ENCODE results near the gene IFT122.
"Not testable (repeated sequence)": the region's sequence is repeated elsewhere in the genome, so short reads cannot be mapped to it uniquely, and the experiment has no call there.

The IFT122 gene

DNA sequence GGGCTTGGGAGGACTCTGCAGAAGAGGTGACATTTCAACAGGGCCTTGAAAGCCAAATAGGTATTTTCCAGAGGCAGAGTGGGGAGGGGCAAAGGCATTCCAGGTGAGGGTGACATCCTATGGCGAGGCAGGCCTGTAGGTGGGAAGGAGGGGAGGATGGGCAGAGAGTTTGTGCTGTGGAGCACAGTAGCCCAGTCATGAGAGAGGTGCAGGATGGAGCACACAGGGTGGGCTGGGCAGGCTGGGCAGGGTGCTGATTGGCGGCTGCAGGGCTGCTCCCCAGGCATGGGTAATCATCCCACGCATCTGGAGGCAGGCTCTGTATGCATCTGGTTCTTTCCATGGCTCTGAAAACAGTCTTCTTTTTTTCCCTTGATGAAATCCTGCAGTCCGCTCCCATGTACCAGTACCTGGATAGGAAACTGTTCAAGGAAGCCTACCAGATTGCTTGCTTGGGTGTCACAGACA, 47.9 kb downstream of the IFT122 start:
- not testable (repeated sequence) for H3K36me3 ChIP-seq (ENCODE audit: control insufficient read depth, insufficient read depth, low read length); H3K9me3 ChIP-seq (ENCODE audit: control insufficient read depth, insufficient read depth, low read length); H3K27ac ChIP-seq (ENCODE audit: low read depth, low read length); H3K9ac ChIP-seq (ENCODE audit: low read depth, low read length); H3K4me3 ChIP-seq (ENCODE audit: low read depth, low read length); H3K27me3 ChIP-seq (ENCODE audit: control insufficient read depth, insufficient read depth, low read length)
- peaks cover 13% of the 10 kb centered on the region for H3K4me1 ChIP-seq (ENCODE audit: control insufficient read depth, insufficient read depth, low read length)

DNA sequence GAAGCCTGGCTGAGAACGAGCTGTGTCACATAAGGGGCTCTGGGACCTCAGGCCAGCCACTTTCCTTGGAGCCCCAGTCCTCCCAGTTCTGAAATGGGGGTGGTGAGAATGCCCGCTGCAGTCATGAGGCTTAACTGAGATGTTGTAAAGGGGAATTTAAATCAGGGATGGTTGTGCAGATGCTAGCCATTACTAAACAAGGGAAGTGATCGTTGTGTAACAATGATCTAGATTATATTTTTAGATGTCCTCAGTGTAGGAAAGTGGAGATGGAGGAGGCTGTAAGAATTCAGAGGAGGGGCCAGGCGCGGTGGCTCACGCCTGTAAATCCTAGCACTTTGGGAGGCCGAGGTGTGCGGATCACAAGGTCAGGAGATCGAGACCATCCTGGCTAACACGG, 49.2 kb downstream of the IFT122 start:
- H3K4me3 ChIP-seq (ENCODE audit: low read depth, low read length); H3K27me3 ChIP-seq (ENCODE audit: control insufficient read depth, insufficient read depth, low read length); H3K27ac ChIP-seq (ENCODE audit: low read depth, low read length); H3K9me3 ChIP-seq (ENCODE audit: control insufficient read depth, insufficient read depth, low read length); H3K9ac ChIP-seq (ENCODE audit: low read depth, low read length); H3K36me3 ChIP-seq (ENCODE audit: control insufficient read depth, insufficient read depth, low read length): not testable (repeated sequence)
- H3K4me1 ChIP-seq (ENCODE audit: control insufficient read depth, insufficient read depth, low read length), result peaks cover 15% of the 10 kb centered on the region

DNA sequence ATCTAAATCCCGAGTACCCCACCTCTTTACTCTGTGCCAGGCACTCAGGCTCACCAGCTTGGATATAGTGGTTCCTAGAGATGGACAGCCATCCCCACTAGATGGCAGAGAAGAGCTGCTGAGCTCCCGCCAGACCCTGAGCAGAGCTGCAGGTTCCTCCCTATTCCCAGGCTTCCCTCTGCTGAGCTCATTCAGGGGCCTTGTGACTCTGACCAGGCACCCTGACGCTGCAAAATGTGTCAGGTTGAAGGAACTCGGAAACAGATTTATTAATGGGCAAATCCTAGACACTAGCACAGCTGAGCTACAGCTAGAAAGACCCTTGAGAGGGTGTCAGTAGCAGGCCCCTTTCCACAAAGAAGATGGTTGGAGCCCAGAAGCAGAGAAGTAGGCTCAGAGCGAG, 50.2 kb downstream of the IFT122 start:
- no peaks in the 10 kb centered on the region for H3K27me3 ChIP-seq (ENCODE audit: control insufficient read depth, insufficient read depth, low read length)
- H3K4me3 ChIP-seq (ENCODE audit: low read depth, low read length), result no peak overlapping the region
- no peak overlapping the region for H3K9ac ChIP-seq (ENCODE audit: low read depth, low read length)
- H3K4me1 ChIP-seq (ENCODE audit: control insufficient read depth, insufficient read depth, low read length), result peaks cover 22% of the 10 kb centered on the region
- no peaks in the 10 kb centered on the region for H3K9me3 ChIP-seq (ENCODE audit: control insufficient read depth, insufficient read depth, low read length)
- peaks cover 3% of the 10 kb centered on the region; the same call in 1 of the 2 replicates for H3K36me3 ChIP-seq (ENCODE audit: control insufficient read depth, insufficient read depth, low read length)
- H3K27ac ChIP-seq (ENCODE audit: low read depth, low read length), result peak overlapping the region; percentile 31

DNA sequence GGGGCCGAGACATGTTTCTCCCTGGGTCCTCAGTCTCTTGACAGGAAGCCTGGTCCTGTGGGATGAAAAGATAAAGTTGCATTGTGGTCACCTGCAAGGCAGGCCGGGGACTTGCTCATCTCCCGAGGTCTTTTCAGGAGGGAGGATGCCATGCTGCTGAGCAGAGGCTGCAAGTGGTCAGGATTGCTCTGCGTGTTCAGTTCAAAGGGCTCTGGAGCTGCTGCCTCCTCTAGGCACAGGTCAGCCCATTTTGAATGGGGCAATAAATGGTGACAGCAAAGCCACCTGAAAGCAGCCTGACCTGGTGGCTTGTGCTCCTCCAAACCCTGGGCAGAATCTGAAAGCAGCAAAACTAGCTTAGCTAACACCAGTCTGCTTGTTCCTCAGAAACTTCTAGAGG, 51.1 kb downstream of the IFT122 start:
- H3K4me3 ChIP-seq (ENCODE audit: low read depth, low read length); H3K27me3 ChIP-seq (ENCODE audit: control insufficient read depth, insufficient read depth, low read length); H3K36me3 ChIP-seq (ENCODE audit: control insufficient read depth, insufficient read depth, low read length); H3K9ac ChIP-seq (ENCODE audit: low read depth, low read length); H3K27ac ChIP-seq (ENCODE audit: low read depth, low read length); H3K9me3 ChIP-seq (ENCODE audit: control insufficient read depth, insufficient read depth, low read length): not testable (repeated sequence)
- H3K4me1 ChIP-seq (ENCODE audit: control insufficient read depth, insufficient read depth, low read length), result peaks cover 25% of the 10 kb centered on the region

DNA sequence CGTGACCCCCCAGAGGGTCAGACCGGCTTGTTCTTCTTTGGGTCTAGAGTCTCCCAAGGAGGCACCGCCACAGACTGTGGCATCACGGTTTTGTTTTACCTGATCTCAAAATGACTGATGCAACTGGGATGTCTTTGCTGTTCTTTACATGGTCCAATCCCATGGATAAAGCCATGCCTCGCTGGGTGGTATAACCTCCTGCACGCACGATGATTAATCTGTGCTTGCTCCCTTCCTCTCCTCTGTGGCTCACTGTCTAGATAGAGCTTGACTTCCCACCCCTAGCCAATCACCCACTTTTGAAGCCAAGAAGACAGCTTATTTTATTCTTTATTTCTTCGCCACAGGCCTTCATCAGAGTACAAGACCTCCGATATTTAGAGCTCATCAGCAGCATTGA, 51.8 kb downstream of the IFT122 start:
- Histone ChIP-seq H3K9me3 (ENCODE audit: control insufficient read depth, insufficient read depth, low read length) (no peaks in the 10 kb centered on the region), H3K4me3 (ENCODE audit: low read depth, low read length) (no peak overlapping the region), H3K27me3 (ENCODE audit: control insufficient read depth, insufficient read depth, low read length) (no peaks in the 10 kb centered on the region), H3K36me3 (ENCODE audit: control insufficient read depth, insufficient read depth, low read length) (peaks cover 9% of the 10 kb centered on the region; the same call in 1 of the 2 replicates), H3K27ac (ENCODE audit: low read depth, low read length) (no peak overlapping the region), H3K4me1 (ENCODE audit: control insufficient read depth, insufficient read depth, low read length) (peaks cover 18% of the 10 kb centered on the region; the same call in 1 of the 2 replicates), H3K9ac (ENCODE audit: low read depth, low read length) (no peak overlapping the region)

DNA sequence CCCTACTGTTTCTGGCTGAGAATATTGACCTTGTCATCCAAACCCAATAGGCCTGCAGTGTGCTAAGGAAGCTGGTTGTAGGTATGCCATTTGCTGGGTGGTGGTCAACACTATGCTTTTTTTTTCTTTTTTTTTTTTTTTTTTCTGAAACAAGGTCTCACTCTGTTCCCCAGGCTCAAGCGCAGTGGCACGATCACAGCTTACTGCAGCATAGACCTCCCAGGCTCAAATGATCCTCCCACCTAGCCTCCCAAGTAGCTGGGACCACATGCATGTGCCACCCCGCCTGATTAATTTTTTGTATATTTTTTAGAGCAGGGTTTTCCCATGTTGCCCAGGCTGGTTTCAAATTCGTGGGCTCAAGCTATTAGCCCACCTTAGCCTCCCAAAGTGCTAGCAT, 52.7 kb downstream of the IFT122 start:
- H3K36me3 ChIP-seq (ENCODE audit: control insufficient read depth, insufficient read depth, low read length), result peaks cover 10% of the 10 kb centered on the region; the same call in 1 of the 2 replicates

DNA sequence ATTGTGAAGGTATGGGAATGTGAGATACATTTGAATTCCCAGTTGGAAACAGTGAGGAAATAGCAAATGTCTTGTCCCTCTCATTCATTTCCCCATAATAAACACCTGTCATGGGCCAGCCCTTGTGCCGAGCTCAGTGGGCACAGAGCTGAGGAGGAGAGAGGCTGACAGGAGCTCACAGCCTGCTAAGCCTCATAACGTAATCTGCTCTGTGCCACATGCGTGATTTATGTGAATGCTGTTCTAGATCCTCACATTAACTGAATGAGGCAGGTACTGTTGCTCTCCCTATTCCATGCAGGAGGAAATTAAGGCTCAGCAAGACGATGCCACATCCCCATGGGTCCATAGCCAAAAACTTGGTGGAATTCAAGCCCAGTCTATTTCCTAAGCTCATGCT, 53.2 kb downstream of the IFT122 start:
- no peak overlapping the region for H3K27ac ChIP-seq (ENCODE audit: low read depth, low read length)
- H3K36me3 ChIP-seq (ENCODE audit: control insufficient read depth, insufficient read depth, low read length), result peaks cover 10% of the 10 kb centered on the region; the same call in 1 of the 2 replicates
- H3K4me1 ChIP-seq (ENCODE audit: control insufficient read depth, insufficient read depth, low read length), result peaks cover 15% of the 10 kb centered on the region; the same call in 1 of the 2 replicates
- H3K9ac ChIP-seq (ENCODE audit: low read depth, low read length), result no peak overlapping the region
- no peak overlapping the region for H3K4me3 ChIP-seq (ENCODE audit: low read depth, low read length)
- no peaks in the 10 kb centered on the region for H3K27me3 ChIP-seq (ENCODE audit: control insufficient read depth, insufficient read depth, low read length)
- no peaks in the 10 kb centered on the region for H3K9me3 ChIP-seq (ENCODE audit: control insufficient read depth, insufficient read depth, low read length)

More for the DNA sequence above, 52.7 kb downstream of the IFT122 start:
- Histone ChIP-seq H3K9ac (ENCODE audit: low read depth, low read length) (no peak overlapping the region), H3K27me3 (ENCODE audit: control insufficient read depth, insufficient read depth, low read length) (no peaks in the 10 kb centered on the region), H3K4me1 (ENCODE audit: control insufficient read depth, insufficient read depth, low read length) (peaks cover 15% of the 10 kb centered on the region; the same call in 1 of the 2 replicates), H3K4me3 (ENCODE audit: low read depth, low read length) (no peak overlapping the region), H3K9me3 (ENCODE audit: control insufficient read depth, insufficient read depth, low read length) (no peaks in the 10 kb centered on the region), H3K27ac (ENCODE audit: low read depth, low read length) (no peak overlapping the region)

DNA sequence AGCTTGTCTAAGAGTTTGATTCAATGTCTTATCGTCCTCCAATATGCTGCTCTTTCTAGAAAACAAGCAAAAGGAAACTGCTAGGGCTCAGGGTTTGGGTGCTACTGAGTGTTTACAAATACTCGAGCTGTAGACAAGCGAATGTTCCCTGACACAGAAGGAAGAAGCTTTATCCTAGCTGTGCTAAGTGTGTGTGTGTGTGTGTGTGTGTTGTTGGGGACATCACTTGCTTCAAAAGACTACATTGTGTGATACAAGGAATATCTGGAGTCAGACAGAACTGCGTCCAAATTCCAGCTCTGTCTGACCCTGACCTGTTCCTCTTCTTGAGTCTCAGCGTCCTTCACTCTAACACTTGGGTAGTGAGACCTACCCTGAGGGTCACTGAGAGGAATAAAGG, 54.5 kb downstream of the IFT122 start:
- not testable (repeated sequence) for H3K36me3 ChIP-seq (ENCODE audit: control insufficient read depth, insufficient read depth, low read length)

DNA sequence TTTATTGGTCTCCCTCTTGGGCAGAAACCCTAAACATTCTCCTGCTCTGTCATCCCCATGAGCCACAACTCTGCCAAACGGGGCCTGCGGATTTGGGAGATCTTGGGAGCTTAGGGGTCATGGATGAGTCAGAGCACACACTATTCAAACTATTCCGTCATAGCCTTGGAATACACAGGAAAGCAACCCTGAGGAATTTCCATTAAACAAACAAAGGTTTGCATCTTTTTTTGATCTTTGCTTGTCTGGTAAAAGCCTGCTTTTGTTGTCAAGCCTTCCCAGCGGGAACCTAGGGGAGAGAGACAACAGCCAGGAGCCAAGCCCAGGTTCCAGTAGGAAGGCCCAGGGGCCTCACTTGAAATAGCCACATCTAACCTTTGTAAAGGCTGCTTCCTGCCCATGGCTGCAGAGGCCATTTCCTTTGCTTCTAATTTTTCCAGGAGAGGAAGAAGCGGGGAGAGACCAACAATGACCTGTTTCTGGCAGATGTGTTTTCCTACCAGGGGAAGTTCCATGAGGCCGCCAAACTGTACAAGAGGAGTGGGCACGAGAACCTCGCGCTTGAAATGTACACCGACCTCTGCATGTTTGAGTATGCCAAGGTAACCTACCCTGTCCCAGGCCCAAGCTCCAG, 55.1 kb downstream of the IFT122 start:
- not testable (repeated sequence) for H3K27me3 ChIP-seq (ENCODE audit: control insufficient read depth, insufficient read depth, low read length); H3K4me3 ChIP-seq (ENCODE audit: low read depth, low read length); H3K9ac ChIP-seq (ENCODE audit: low read depth, low read length); H3K9me3 ChIP-seq (ENCODE audit: control insufficient read depth, insufficient read depth, low read length)
- peaks cover 10% of the 10 kb centered on the region; the same call in 1 of the 2 replicates for H3K36me3 ChIP-seq (ENCODE audit: control insufficient read depth, insufficient read depth, low read length)
- peaks cover 15% of the 10 kb centered on the region; the same call in 1 of the 2 replicates for H3K4me1 ChIP-seq (ENCODE audit: control insufficient read depth, insufficient read depth, low read length)
- peak overlapping the region; percentile 93 for H3K27ac ChIP-seq (ENCODE audit: low read depth, low read length)

More for the DNA sequence above, 54.5 kb downstream of the IFT122 start:
- not testable (repeated sequence) for H3K9ac ChIP-seq (ENCODE audit: low read depth, low read length); H3K9me3 ChIP-seq (ENCODE audit: control insufficient read depth, insufficient read depth, low read length); H3K27me3 ChIP-seq (ENCODE audit: control insufficient read depth, insufficient read depth, low read length); H3K4me3 ChIP-seq (ENCODE audit: low read depth, low read length)
- peak overlapping the region; percentile 88 for H3K27ac ChIP-seq (ENCODE audit: low read depth, low read length)
- H3K4me1 ChIP-seq (ENCODE audit: control insufficient read depth, insufficient read depth, low read length), result peaks cover 15% of the 10 kb centered on the region; the same call in 1 of the 2 replicates

DNA sequence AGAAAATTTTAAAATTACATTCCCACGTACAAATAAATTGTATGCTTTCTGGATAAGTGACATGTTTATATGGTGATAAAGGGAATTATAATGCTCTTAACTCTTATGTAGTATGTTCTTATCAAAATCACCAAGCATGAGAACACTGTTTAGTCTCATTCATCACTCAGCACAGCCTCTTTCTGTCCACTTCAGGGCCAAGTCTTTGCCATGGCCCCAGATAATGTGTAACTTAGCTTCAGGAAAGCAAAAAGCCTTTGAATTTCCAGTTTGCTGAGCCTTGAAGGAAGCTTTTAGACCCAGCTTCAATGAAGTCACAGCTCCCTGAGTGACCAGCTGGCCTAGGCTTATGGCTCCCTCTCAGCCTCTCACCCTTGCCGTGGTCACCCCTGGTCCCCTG, 57.9 kb downstream of the IFT122 start:
- not testable (repeated sequence) for H3K27me3 ChIP-seq (ENCODE audit: control insufficient read depth, insufficient read depth, low read length); H3K27ac ChIP-seq (ENCODE audit: low read depth, low read length); H3K9ac ChIP-seq (ENCODE audit: low read depth, low read length); H3K4me3 ChIP-seq (ENCODE audit: low read depth, low read length); H3K9me3 ChIP-seq (ENCODE audit: control insufficient read depth, insufficient read depth, low read length)
- Histone ChIP-seq H3K4me1 (ENCODE audit: control insufficient read depth, insufficient read depth, low read length) (peaks cover 15% of the 10 kb centered on the region; the same call in 1 of the 2 replicates), H3K36me3 (ENCODE audit: control insufficient read depth, insufficient read depth, low read length) (peaks cover 16% of the 10 kb centered on the region; the same call in 1 of the 2 replicates)

DNA sequence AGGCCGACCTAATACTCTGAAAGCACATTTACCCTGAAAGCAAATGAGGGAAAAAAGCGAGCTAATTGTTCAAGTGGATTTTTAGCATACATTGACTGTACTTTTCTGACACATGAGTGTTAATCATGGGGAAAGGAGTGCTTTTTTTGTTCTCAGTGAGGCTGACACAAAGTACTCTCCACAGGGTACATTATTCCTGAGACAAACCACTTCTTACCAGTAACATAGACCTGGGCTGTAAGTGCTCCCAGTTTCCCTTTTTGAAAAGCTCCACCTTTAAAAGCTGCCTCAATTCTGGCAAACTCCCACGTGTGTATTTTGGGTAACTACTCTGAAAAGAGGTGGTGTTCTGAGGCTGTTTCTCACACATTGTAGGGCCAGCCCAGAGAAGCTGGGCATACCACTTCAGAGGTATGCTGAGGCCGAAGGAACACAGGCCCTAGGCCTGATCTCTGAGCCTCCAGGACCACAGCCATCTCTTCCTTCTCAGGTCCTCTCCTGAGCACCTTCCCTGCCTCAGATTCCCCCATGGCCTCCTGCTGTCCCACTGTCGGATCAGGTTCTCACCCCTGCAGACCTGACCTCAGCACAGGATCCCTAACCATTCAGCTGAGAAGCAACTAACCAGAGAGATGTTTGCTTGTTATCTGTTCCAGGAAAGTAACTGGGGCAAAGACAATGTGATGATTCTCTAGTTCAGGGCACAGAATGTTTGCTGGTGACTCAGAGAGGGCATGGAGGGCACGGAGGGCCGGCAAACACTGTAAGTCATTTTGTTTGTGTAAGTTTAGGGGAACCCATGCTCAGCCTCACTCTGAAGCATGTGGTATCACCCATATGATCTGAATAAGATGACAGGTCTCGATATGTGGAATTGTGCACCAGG, 58.8 kb downstream of the IFT122 start:
- H3K9ac ChIP-seq (ENCODE audit: low read depth, low read length); H3K4me3 ChIP-seq (ENCODE audit: low read depth, low read length); H3K9me3 ChIP-seq (ENCODE audit: control insufficient read depth, insufficient read depth, low read length); H3K27ac ChIP-seq (ENCODE audit: low read depth, low read length); H3K27me3 ChIP-seq (ENCODE audit: control insufficient read depth, insufficient read depth, low read length): not testable (repeated sequence)
- peaks cover 19% of the 10 kb centered on the region; the same call in 1 of the 2 replicates for H3K36me3 ChIP-seq (ENCODE audit: control insufficient read depth, insufficient read depth, low read length)
- H3K4me1 ChIP-seq (ENCODE audit: control insufficient read depth, insufficient read depth, low read length), result peaks cover 15% of the 10 kb centered on the region; the same call in 1 of the 2 replicates
